Measurements from ENCODE around the gene ABCC12. TPM values are rescaled to one million over a fixed set of nuclear protein-coding genes. Genes with fewer than 3 reads are reported as not detected.

Gene ABCC12
- total RNA-seq, 1 donor = not detected

- Histone ChIP-seq H4K20me1 (ENCODE audit: insufficient read depth, low read length) (no peaks in the 10 kb centered on the region), H3K79me2 (ENCODE audit: insufficient read depth, low read length) (no peaks in the 10 kb centered on the region), H3K4me3 (ENCODE audit: insufficient read depth, low read length) (no peak overlapping the region), H3K4me1 (ENCODE audit: insufficient read depth, low read length) (no peaks in the 10 kb centered on the region), H3K27ac (ENCODE audit: low read depth, low read length) (no peak overlapping the region), H3K4me2 (ENCODE audit: insufficient read depth, low read length) (no peak overlapping the region), H3K9me3 (ENCODE audit: low read depth, low read length) (no peaks in the 10 kb centered on the region), H3K27me3 (ENCODE audit: insufficient read depth, low read length) (peaks cover 7% of the 10 kb centered on the region), H2AFZ (ENCODE audit: low read length) (no peak overlapping the region), H3K36me3 (ENCODE audit: insufficient read depth, low read length) (no peaks in the 10 kb centered on the region)
- DNase-seq (ENCODE audit: insufficient read length, low spot score, missing footprints) = no peak
- no peak for TF ChIP-seq CTCF (IDR thresholded peaks at IDR 0.05; ENCODE audit: extremely low read depth, low read depth, low read length)
Observed at GRCh38 chr16:48180868-48181480, 25.2 kb upstream of the ABCC12 start.

- TF ChIP-seq CTCF (IDR thresholded peaks at IDR 0.05; ENCODE audit: extremely low read depth, low read depth, low read length) = no peak
- DNase-seq (ENCODE audit: insufficient read length, low spot score, missing footprints) = no peak
Observed at GRCh38 chr16:48176635-48177408, 21.0 kb upstream of the ABCC12 start.

GRCh38 chr16:48173889-48174288, 18.1 kb upstream of the ABCC12 start:
- Histone ChIP-seq H3K27me3 (ENCODE audit: insufficient read depth, low read length) (peaks cover 6% of the 10 kb centered on the region), H3K36me3 (ENCODE audit: insufficient read depth, low read length) (no peaks in the 10 kb centered on the region), H2AFZ (ENCODE audit: low read length) (no peak overlapping the region), H3K4me1 (ENCODE audit: insufficient read depth, low read length) (no peaks in the 10 kb centered on the region), H3K27ac (ENCODE audit: low read depth, low read length) (no peak overlapping the region), H4K20me1 (ENCODE audit: insufficient read depth, low read length) (no peaks in the 10 kb centered on the region), H3K79me2 (ENCODE audit: insufficient read depth, low read length) (no peaks in the 10 kb centered on the region), H3K9me3 (ENCODE audit: low read depth, low read length) (no peaks in the 10 kb centered on the region), H3K4me2 (ENCODE audit: insufficient read depth, low read length) (no peak overlapping the region), H3K4me3 (ENCODE audit: insufficient read depth, low read length) (no peak overlapping the region)
- no peak for DNase-seq (ENCODE audit: insufficient read length, low spot score, missing footprints)
- no peak for TF ChIP-seq CTCF (IDR thresholded peaks at IDR 0.05; ENCODE audit: extremely low read depth, low read depth, low read length)

More at GRCh38 chr16:48176635-48177408, 21.0 kb upstream of the ABCC12 start:
- Histone ChIP-seq H3K4me1 (ENCODE audit: insufficient read depth, low read length) (no peaks in the 10 kb centered on the region), H3K9me3 (ENCODE audit: low read depth, low read length) (no peaks in the 10 kb centered on the region), H3K4me2 (ENCODE audit: insufficient read depth, low read length) (no peak overlapping the region), H3K4me3 (ENCODE audit: insufficient read depth, low read length) (no peak overlapping the region), H3K27ac (ENCODE audit: low read depth, low read length) (no peak overlapping the region), H4K20me1 (ENCODE audit: insufficient read depth, low read length) (no peaks in the 10 kb centered on the region), H2AFZ (ENCODE audit: low read length) (no peak overlapping the region), H3K79me2 (ENCODE audit: insufficient read depth, low read length) (no peaks in the 10 kb centered on the region), H3K27me3 (ENCODE audit: insufficient read depth, low read length) (peaks cover 8% of the 10 kb centered on the region), H3K36me3 (ENCODE audit: insufficient read depth, low read length) (no peaks in the 10 kb centered on the region)

- no peak for TF ChIP-seq CTCF (IDR thresholded peaks at IDR 0.05; ENCODE audit: extremely low read depth, low read depth, low read length)
- Histone ChIP-seq H3K4me2 (ENCODE audit: insufficient read depth, low read length) (no peak overlapping the region), H3K4me3 (ENCODE audit: insufficient read depth, low read length) (no peak overlapping the region), H3K79me2 (ENCODE audit: insufficient read depth, low read length) (no peaks in the 10 kb centered on the region), H3K36me3 (ENCODE audit: insufficient read depth, low read length) (no peaks in the 10 kb centered on the region), H3K9me3 (ENCODE audit: low read depth, low read length) (no peaks in the 10 kb centered on the region), H3K4me1 (ENCODE audit: insufficient read depth, low read length) (no peaks in the 10 kb centered on the region), H2AFZ (ENCODE audit: low read length) (no peak overlapping the region), H4K20me1 (ENCODE audit: insufficient read depth, low read length) (no peaks in the 10 kb centered on the region), H3K27ac (ENCODE audit: low read depth, low read length) (no peak overlapping the region), H3K27me3 (ENCODE audit: insufficient read depth, low read length) (peaks cover 6% of the 10 kb centered on the region)
- no peak for DNase-seq (ENCODE audit: insufficient read length, low spot score, missing footprints)
Observed at GRCh38 chr16:48172682-48173081, 16.9 kb upstream of the ABCC12 start.
